Adrenal gland (tissue), 5 donors: ENCODE data around the gene THRAP3.

Experiments
- POLR2A ChIP-seq, 2 donors: fragments of 450-650 bp; IDR thresholded peaks; one replicate each; pipeline ENCODE4 v1.6.1; 2017; ENCODE audit warnings: antibody characterized with exemption in 2 of 2, mild to moderate bottlenecking in 2 of 2, moderate library complexity in 1 of 2
- TF ChIP-seq, protein P1 (sequence below), 6 experiments: fragments of 450-650 bp in 4 of 6; fragments of 200-600 bp in 2 of 6; sonication (generic) in 1 of 6; IDR thresholded peaks; 1 replicate in 5 of 6; 2 replicates in 1 of 6; pipeline versions ENCODE4 v1.5.1 to v1.8.0; 2016 to 2021; ENCODE audit warnings: antibody characterized with exemption in 6 of 6, mild to moderate bottlenecking in 2 of 6, moderate library complexity in 1 of 6
- donor health status: DM: no; HTN: no; CAD: no.

DNA sequence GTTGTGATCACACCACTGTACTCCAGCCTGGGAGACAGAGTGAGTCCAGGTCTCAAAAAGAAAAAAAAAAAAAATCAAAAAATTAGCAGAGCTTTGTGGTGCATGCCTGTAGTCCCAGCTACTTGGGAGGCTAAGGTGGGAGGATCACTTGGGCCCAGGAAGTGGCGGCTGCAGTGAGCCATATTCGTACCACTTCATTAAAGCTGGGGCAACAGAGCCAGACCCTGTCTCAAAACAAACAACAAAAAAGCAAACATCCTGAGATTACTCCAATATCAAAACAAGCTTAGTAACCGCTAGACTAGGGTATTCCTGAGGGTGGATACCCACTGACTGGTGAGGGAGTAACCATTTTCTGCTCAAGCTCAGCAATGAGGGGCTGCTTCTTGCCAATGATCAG is 12.9 kb upstream of the THRAP3 start:
- TF ChIP-seq, protein P1, sequence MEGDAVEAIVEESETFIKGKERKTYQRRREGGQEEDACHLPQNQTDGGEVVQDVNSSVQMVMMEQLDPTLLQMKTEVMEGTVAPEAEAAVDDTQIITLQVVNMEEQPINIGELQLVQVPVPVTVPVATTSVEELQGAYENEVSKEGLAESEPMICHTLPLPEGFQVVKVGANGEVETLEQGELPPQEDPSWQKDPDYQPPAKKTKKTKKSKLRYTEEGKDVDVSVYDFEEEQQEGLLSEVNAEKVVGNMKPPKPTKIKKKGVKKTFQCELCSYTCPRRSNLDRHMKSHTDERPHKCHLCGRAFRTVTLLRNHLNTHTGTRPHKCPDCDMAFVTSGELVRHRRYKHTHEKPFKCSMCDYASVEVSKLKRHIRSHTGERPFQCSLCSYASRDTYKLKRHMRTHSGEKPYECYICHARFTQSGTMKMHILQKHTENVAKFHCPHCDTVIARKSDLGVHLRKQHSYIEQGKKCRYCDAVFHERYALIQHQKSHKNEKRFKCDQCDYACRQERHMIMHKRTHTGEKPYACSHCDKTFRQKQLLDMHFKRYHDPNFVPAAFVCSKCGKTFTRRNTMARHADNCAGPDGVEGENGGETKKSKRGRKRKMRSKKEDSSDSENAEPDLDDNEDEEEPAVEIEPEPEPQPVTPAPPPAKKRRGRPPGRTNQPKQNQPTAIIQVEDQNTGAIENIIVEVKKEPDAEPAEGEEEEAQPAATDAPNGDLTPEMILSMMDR (IDR thresholded peaks at IDR 0.05): no peak
- TF ChIP-seq POLR2A (IDR thresholded peaks at IDR 0.05): no peak
